Sciatic nerve (tissue), 2 donors: ENCODE data around the gene VPS13D. TPM values are rescaled to one million over a fixed set of nuclear protein-coding genes. Genes with fewer than 3 reads are reported as not detected.
"Not testable (repeated sequence)": the region's sequence is repeated elsewhere in the genome, so short reads cannot be mapped to it uniquely, and the experiment has no call there.

ENCODE experiments used
- ATAC-seq: fragments of 200-7000 bp; cut with Tn5 transposase; one replicate; pipeline ENCODE4 v1.9.1; 2020; ENCODE audit warnings: mild to moderate bottlenecking, moderate library complexity
- DNase-seq: peaks from one replicate; pipeline ENCODE4 v3.0.0-alpha.2; 2020; ENCODE audit warnings: low spot score
- intact Hi-C: fragments of 100-400 bp; cut with DNase I; formaldehyde crosslinking; loops from one replicate; pipeline ENCODE4 v1.14.2; 2022
- total RNA-seq: library from RNA; stranded (reverse); fragmentation: NEBNext Ultra II Directional; extraction: Animal tissue kit (Norgen Biotek cat#: 25700); gene quantifications from one replicate; pipeline ENCODE4 v1.2.1, GENCODE V29; 2021
- donor health status: DM: no; HTN: no; CAD: no.
- donor health status: DM: no; HTN: no; CAD: no.

Gene VPS13D
- total RNA-seq, 1 donor from 2014 or later: 123 TPM

- DNase-seq: no peak
- peak; percentile 73 for ATAC-seq
- intact Hi-C loops: loop anchor here (5.0 to 10.0 kb wide), 2 partner anchors 310 to 343 kb away; no protein-coding TSS in a partner anchor
Measured at GRCh38 chr1:12314333-12314903, 84.6 kb downstream of the VPS13D start.

- intact Hi-C loops: loop anchor here (10.0 kb wide), 1 partner anchor 310 kb away; no protein-coding TSS in a partner anchor
- DNase-seq (no peak), ATAC-seq (peak; percentile 45)
Measured at GRCh38 chr1:12315146-12315545, 85.3 kb downstream of the VPS13D start.

- ATAC-seq (peak; percentile 52), DNase-seq (no peak)
- intact Hi-C loops: loop anchor here (10.0 kb wide), 1 partner anchor 308 kb away; no protein-coding TSS in a partner anchor
Measured at GRCh38 chr1:12316331-12316730, 86.5 kb downstream of the VPS13D start.

GRCh38 chr1:12320486-12320885 is 90.7 kb downstream of the VPS13D start:
- intact Hi-C loops: no loop called here

GRCh38 chr1:12324423-12324822 is 94.6 kb downstream of the VPS13D start:
- no peak for ATAC-seq
- DNase-seq: no peak
- intact Hi-C loops: no loop called here

More at GRCh38 chr1:12320486-12320885, 90.7 kb downstream of the VPS13D start:
- DNase-seq (no peak), ATAC-seq (no peak)

- DNase-seq, intact Hi-C loops: not testable (repeated sequence)
Measured at GRCh38 chr1:12324973-12325372, 95.1 kb downstream of the VPS13D start.

GRCh38 chr1:12326986-12327385 is 97.2 kb downstream of the VPS13D start:
- ATAC-seq: no peak
- no peak for DNase-seq
- intact Hi-C loops: no loop called here

More at GRCh38 chr1:12324973-12325372, 95.1 kb downstream of the VPS13D start:
- not testable (repeated sequence) for ATAC-seq

- intact Hi-C loops: no loop called here
- no peak for ATAC-seq
- no peak for DNase-seq
Measured at GRCh38 chr1:12327566-12327965, 97.7 kb downstream of the VPS13D start.

GRCh38 chr1:12333036-12333785 is 103.4 kb downstream of the VPS13D start:
- intact Hi-C loops: no loop called here
- ATAC-seq: no peak
- DNase-seq: no peak

- ATAC-seq: no peak
- intact Hi-C loops: no loop called here
- no peak for DNase-seq
Measured at GRCh38 chr1:12335815-12336214, 106.0 kb downstream of the VPS13D start.

GRCh38 chr1:12336413-12336812 is 106.6 kb downstream of the VPS13D start:
- no peak for DNase-seq
- intact Hi-C loops: no loop called here
- ATAC-seq: no peak

GRCh38 chr1:12338017-12338416 is 108.2 kb downstream of the VPS13D start:
- DNase-seq: no peak
- intact Hi-C loops: no loop called here
- ATAC-seq: peak; percentile 13

GRCh38 chr1:12338823-12339222 is 109.0 kb downstream of the VPS13D start:
- no peak for ATAC-seq
- intact Hi-C loops: no loop called here
- no peak for DNase-seq

GRCh38 chr1:12339396-12339795 is 109.6 kb downstream of the VPS13D start:
- ATAC-seq (peak; percentile 49), DNase-seq (no peak)
- intact Hi-C loops: no loop called here

GRCh38 chr1:12339811-12340543 is 110.1 kb downstream of the VPS13D start:
- DNase-seq (no peak), ATAC-seq (peak; percentile 18)
- intact Hi-C loops: no loop called here

GRCh38 chr1:12340544-12340930 is 110.7 kb downstream of the VPS13D start:
- intact Hi-C loops: no loop called here
- ATAC-seq: no peak
- no peak for DNase-seq

GRCh38 chr1:12341667-12342066 is 111.8 kb downstream of the VPS13D start:
- intact Hi-C loops: no loop called here
- no peak for ATAC-seq

GRCh38 chr1:12342401-12343003 is 112.7 kb downstream of the VPS13D start:
- DNase-seq (no peak), ATAC-seq (peak; percentile 44)
- intact Hi-C loops: no loop called here

More at GRCh38 chr1:12341667-12342066, 111.8 kb downstream of the VPS13D start:
- no peak for DNase-seq

- intact Hi-C loops: no loop called here
- DNase-seq: no peak
- ATAC-seq: peak; percentile 35
Measured at GRCh38 chr1:12343823-12344487, 114.1 kb downstream of the VPS13D start.
